CD4-positive, alpha-beta T cell treated with Interleukin-15 for 4 hours (primary cell): Measurements from ENCODE around the gene QSOX2.

ENCODE experiments used
- DNase-seq: peaks from one replicate; pipeline ENCODE4 v3.0.0-alpha.2; 2020; ENCODE audit warnings: low spot score

QSOX2 gene

GRCh38 chr9:136264441-136265405 is 19.1 kb upstream of the QSOX2 start:
- no peak for DNase-seq

- no peak for DNase-seq
Measured at GRCh38 chr9:136264031-136264430, 18.4 kb upstream of the QSOX2 start.

- DNase-seq: no peak
Measured at GRCh38 chr9:136262671-136263178, 17.1 kb upstream of the QSOX2 start.

GRCh38 chr9:136261686-136262430 is 16.2 kb upstream of the QSOX2 start:
- DNase-seq: no peak

GRCh38 chr9:136260936-136261472 is 15.4 kb upstream of the QSOX2 start:
- no peak for DNase-seq

- no peak for DNase-seq
Measured at GRCh38 chr9:136260521-136260920, 14.9 kb upstream of the QSOX2 start.

- no peak for DNase-seq
Measured at GRCh38 chr9:136259836-136260235, 14.2 kb upstream of the QSOX2 start.

GRCh38 chr9:136259517-136259813 is 13.9 kb upstream of the QSOX2 start:
- no peak for DNase-seq

- DNase-seq: no peak
Measured at GRCh38 chr9:136258786-136259516, 13.3 kb upstream of the QSOX2 start.

GRCh38 chr9:136258299-136258625 is 12.7 kb upstream of the QSOX2 start:
- DNase-seq: no peak

GRCh38 chr9:136257381-136258298 is 12.0 kb upstream of the QSOX2 start:
- DNase-seq: no peak

GRCh38 chr9:136255896-136256890 is 10.6 kb upstream of the QSOX2 start:
- DNase-seq: no peak

GRCh38 chr9:136255166-136255538 is 9.5 kb upstream of the QSOX2 start:
- no peak for DNase-seq

GRCh38 chr9:136254381-136255165 is 9.0 kb upstream of the QSOX2 start:
- DNase-seq: no peak

GRCh38 chr9:136253246-136254130 is 7.9 kb upstream of the QSOX2 start:
- no peak for DNase-seq

GRCh38 chr9:136252846-136253245 is 7.2 kb upstream of the QSOX2 start:
- no peak for DNase-seq

GRCh38 chr9:136252281-136252680 is 6.7 kb upstream of the QSOX2 start:
- no peak for DNase-seq
